Large intestine (tissue), 3 donors: ENCODE measurements around the gene SKP1. TPM values are rescaled to one million over a fixed set of nuclear protein-coding genes. Genes with fewer than 3 reads are reported as not detected.

Experiments used
- DNase-seq, 2 donors: peaks; one replicate each; pipeline versions ENCODE4 v3.0.0 to v3.0.0-alpha.2; 2013
- H3K27ac ChIP-seq: one replicate; pipeline ENCODE4 v1.5.1; 2013; ENCODE audit warnings: low read length
- H3K27me3 ChIP-seq: 2 replicates; pipeline ENCODE4 v1.6.1; 2013; ENCODE audit warnings: low read length; ENCODE audit not compliant: control insufficient read depth, insufficient read depth
- H3K36me3 ChIP-seq: 2 replicates; pipeline ENCODE4 v1.6.1; 2013; ENCODE audit warnings: low read length; ENCODE audit not compliant: control insufficient read depth, insufficient read depth
- H3K4me1 ChIP-seq: one replicate; pipeline ENCODE4 v1.6.1; 2013; ENCODE audit warnings: low read length; ENCODE audit not compliant: control insufficient read depth, insufficient read depth
- H3K4me3 ChIP-seq: one replicate; pipeline ENCODE4 v1.5.1; 2013; ENCODE audit warnings: low read length
- H3K9me3 ChIP-seq: one replicate; pipeline ENCODE4 v1.6.1; 2013; ENCODE audit warnings: mild to moderate bottlenecking, low read depth, low read length, moderate library complexity; ENCODE audit not compliant: control insufficient read depth
- WGBS: methylation state at CpG from one replicate; pipeline ENCODE4 v1.1.5; 2013; ENCODE audit warnings: low lambda C conversion rate; ENCODE audit not compliant: insufficient coverage; 5-methylcytosine and 5-hydroxymethylcytosine counted together
- polyA plus RNA-seq: library from polyadenylated mRNA; unstranded; fragments of 120-200 nt; gene quantifications from one replicate; pipeline ENCODE4 v1.2.1, GENCODE V29; 2013

SKP1 gene
- polyA plus RNA-seq, 1 donor = 490 TPM

DNA sequence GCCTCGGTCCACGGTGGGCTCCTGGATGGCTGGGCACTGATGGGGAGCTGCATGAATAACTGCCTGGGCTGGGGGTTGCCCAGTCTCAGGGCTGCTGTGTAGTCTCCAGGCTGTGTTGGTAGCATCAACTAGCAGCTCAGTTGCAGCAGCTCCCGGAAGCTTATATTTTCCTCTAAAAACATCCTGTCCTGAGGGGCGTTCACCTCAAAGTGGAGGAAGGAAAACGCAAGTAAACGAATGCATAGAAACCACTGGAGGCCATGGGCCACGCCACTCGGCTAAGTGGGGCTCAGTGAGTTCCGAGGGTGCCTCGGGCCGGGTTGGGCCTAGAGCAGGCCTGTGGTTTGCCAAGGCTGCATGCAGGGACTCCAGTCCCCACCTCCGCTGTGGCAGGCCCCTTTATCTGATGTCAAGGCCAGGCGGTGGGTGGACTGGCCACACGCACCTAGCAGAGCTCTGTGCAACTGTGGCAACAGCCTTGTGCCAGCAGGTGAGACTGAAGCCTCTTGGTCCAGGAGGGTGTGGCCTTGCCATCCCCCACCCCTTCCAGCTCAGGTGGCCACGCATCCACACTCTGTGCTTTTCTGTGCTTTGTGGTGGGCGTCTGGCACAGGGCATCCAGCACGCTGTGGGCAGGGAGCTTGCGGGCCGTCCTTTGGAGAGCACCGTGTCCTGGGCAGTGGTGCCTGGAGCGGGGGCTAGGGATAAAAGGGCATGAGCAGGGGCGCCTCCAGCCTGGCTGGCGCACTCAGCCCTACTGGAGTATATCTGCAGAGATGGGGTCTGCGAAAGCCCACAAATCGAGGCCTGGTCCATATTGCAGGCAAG, 47.1 kb downstream of the SKP1 start:
- H3K36me3 ChIP-seq = peaks cover 40% of the 10 kb centered on the region
- DNase-seq = no peak
- no peaks in the 10 kb centered on the region for H3K9me3 ChIP-seq
- WGBS = no CpG with 5 or more reads among the region's 25 CpGs
- H3K27ac ChIP-seq = no peak overlapping the region
- H3K4me1 ChIP-seq = no peaks in the 10 kb centered on the region
- H3K27me3 ChIP-seq = no peaks in the 10 kb centered on the region
- H3K4me3 ChIP-seq = no peak overlapping the region

DNA sequence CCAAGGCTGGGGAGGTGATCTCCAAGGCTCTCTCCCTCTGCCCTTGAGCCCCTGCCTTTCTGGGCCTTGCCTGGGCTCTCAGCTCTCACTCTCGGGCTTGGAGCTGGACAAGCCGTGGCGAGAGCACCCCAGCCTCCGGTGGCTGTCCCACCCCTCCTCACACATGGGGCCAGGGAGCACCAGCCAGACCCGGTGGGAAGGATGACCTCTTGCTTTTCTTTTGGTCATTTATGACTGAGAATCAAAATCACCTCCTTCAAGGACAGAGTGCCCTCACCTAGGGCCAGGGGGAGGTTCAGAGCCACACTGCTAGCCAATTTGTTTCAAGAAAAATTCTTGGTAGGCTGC, 48.1 kb downstream of the SKP1 start:
- Histone ChIP-seq H3K4me3 (no peak overlapping the region), H3K27ac (no peak overlapping the region), H3K36me3 (peaks cover 30% of the 10 kb centered on the region), H3K9me3 (no peaks in the 10 kb centered on the region), H3K4me1 (no peaks in the 10 kb centered on the region), H3K27me3 (no peaks in the 10 kb centered on the region)
- WGBS = no CpG with 5 or more reads among the region's 5 CpGs
- no peak for DNase-seq

DNA sequence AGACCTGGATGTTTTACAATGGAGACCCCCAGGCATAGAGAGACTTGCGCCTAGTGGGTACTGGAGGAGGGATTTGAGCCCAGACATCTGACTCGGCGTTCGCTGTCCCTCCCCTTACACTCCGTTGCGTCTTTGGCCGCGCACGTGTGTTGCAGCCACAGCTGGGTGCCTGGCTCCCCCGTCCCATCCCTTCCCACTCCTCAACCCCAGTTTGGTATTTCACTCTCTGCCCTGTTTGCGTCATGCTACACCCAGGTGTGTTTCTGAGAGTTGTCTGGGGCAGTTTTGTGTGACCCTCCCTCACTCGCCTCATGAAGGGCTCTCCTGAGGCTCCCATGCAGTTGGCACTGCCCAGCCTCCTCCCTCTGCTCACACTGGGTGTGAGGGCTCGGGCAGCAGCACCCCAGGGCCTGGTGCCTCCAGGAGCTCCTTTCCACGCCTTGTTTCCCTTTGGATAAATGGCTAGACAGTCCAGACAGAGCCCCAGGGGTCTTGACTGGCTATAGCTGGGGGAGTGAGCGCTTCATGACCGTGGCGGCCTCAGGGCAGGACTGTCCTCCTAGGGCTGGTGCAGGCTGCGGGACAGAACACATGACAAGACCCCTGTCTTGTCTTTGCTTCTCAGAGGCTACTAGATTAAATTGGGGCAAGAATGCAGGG, 48.6 kb downstream of the SKP1 start:
- no CpG with 5 or more reads among the region's 18 CpGs for WGBS
- DNase-seq = no peak
- no peaks in the 10 kb centered on the region for H3K27me3 ChIP-seq
- H3K9me3 ChIP-seq = no peaks in the 10 kb centered on the region
- no peaks in the 10 kb centered on the region for H3K4me1 ChIP-seq
- peaks cover 25% of the 10 kb centered on the region for H3K36me3 ChIP-seq
- no peak overlapping the region for H3K27ac ChIP-seq
- H3K4me3 ChIP-seq = no peak overlapping the region

DNA sequence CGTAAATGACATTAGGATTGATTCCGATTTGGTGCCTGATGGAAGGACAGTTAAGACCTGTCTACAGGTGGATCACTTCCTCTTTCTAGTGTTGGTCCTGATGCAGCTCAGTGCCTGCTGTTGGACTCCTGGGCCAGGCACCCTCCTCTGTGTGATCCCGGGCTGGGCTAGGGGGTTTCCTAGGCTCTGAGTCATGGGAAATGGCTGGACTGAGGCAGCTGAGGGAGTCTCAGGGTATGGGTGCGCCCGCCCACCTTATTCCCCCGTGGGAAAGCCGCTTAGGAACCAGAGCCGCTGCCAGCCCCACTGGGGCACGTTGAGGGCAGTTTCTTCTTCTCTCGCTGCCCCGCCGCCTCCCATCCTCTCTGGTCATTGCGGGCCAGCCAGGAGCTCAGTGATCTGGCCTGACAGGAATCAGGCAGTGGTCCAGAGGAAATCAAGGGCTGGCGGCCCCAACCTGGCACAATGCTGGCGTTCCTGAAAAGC, 49.3 kb downstream of the SKP1 start:
- no peaks in the 10 kb centered on the region for H3K27me3 ChIP-seq
- no peak overlapping the region for H3K27ac ChIP-seq
- no CpG with 5 or more reads among the region's 15 CpGs for WGBS
- no peak for DNase-seq
- H3K4me3 ChIP-seq = no peak overlapping the region
- H3K4me1 ChIP-seq = no peaks in the 10 kb centered on the region
- H3K36me3 ChIP-seq = peaks cover 21% of the 10 kb centered on the region
- no peaks in the 10 kb centered on the region for H3K9me3 ChIP-seq

DNA sequence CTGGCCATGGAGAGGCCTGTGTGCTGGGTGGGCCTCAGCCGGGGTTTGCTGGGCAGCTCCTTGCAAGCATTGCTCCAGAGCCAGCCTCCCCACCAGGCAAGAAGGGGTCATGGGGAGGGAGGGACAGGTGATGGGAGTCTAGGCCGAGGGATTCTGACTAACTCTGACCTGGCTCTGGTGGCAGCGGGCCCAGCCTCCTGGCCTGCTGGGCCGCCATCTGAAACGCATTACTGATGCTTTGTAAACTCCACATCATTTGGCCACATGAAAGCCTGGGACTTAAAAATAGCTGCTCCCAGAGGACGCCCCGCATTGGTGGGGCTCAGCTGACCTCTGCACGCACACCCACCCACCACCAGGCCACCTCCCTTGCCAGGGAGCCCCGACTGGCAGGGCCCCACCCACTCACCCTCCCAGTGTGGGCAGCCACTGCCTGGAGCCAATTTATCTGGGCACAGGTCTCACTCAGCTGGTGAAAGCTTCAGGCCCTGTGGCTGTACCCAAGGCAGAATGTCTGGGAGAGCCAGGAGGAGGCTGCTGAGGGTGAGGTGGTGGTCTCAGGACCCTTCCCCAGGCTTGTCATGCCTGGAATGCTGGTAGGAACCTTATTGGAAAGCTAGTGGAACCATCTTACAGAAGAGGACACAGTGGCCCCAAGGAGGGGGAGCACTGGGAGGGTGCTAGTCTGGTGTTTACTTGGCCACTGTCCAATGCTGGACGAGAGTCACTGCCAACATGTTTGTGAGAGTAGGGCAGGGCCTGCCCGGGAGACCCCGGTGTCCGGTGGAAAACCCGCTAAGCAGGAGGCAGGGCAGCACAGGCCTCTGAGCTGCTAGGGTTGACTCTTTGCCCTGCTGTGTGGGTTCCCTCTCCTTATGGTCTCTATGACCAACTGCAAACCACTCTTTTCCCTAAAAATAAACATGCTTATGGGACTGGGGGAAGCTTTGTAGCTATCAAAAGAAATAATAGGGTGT, 51.4 kb downstream of the SKP1 start:
- H3K9me3 ChIP-seq = no peaks in the 10 kb centered on the region
- no peak overlapping the region for H3K4me3 ChIP-seq
- H3K4me1 ChIP-seq = no peaks in the 10 kb centered on the region
- DNase-seq = no peak
- no CpG with 5 or more reads among the region's 14 CpGs for WGBS
- no peaks in the 10 kb centered on the region for H3K27me3 ChIP-seq
- peaks cover 16% of the 10 kb centered on the region for H3K36me3 ChIP-seq
- no peak overlapping the region for H3K27ac ChIP-seq

DNA sequence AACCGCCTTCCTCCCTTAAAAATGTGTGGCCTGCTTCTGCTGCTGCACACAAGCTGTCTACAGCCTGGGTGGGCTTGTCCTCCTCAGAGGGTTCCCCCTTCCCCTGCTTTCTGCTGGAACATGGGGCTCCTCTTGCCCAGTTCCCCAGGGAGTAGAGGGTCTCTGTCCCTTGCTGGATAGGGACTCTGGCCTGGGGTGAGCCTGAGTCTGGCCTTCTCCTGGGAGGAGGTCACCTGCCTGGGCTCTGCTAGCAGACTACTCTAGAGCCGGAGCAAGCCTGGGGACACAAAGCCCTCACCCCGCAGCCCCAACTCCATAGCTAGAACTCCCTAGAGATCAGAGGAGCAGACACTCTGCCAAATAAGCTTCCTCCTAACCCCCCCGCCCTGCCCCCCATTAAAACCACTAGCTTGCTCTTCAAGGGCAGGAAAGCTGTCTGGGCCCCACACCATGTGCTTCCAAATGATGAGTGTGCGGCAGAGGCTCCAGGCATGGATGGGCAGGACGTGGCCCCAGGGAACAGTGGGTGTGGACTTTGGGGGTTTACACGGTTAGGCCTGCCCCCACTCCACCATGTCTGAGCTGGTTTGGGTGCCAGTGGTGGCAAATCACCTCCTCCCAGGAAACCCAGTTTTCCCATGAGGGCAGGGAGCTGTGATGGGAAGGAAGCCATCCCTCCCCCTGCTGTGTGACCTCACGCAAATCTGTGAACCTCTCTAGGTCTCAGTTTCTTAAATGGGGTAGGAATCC, 52.3 kb downstream of the SKP1 start:
- WGBS = no CpG with 5 or more reads among the region's 8 CpGs
- no peaks in the 10 kb centered on the region for H3K27me3 ChIP-seq
- H3K9me3 ChIP-seq = no peaks in the 10 kb centered on the region
- no peak for DNase-seq
- no peaks in the 10 kb centered on the region for H3K4me1 ChIP-seq
- peaks cover 11% of the 10 kb centered on the region for H3K36me3 ChIP-seq
- H3K27ac ChIP-seq = no peak overlapping the region
- H3K4me3 ChIP-seq = no peak overlapping the region

DNA sequence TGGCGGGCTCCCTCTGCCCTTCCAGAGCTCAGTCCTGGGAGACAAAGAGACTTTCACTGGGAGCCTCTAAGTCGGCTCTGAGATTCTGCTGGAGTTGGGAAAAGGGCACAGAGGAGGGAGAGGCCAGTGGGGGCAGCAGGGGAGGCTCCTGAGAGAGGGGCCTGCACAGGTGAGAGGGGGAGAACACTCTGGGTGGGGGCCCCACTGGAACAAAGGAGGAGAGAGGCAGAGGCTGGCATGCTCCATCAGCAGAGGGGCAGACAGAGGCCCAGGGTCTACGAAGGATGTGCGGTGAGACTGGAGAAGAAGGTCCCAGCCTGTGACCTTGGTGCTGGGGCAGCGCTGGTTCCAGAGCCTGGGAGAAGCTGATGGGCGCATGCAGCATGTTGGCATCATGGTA, 53.4 kb downstream of the SKP1 start:
- no CpG with 5 or more reads among the region's 6 CpGs for WGBS
- H3K27ac ChIP-seq = no peak overlapping the region
- H3K9me3 ChIP-seq = no peaks in the 10 kb centered on the region
- no peak for DNase-seq
- H3K4me3 ChIP-seq = no peak overlapping the region
- H3K27me3 ChIP-seq = no peaks in the 10 kb centered on the region
- H3K36me3 ChIP-seq = peaks cover 4% of the 10 kb centered on the region
- no peaks in the 10 kb centered on the region for H3K4me1 ChIP-seq

DNA sequence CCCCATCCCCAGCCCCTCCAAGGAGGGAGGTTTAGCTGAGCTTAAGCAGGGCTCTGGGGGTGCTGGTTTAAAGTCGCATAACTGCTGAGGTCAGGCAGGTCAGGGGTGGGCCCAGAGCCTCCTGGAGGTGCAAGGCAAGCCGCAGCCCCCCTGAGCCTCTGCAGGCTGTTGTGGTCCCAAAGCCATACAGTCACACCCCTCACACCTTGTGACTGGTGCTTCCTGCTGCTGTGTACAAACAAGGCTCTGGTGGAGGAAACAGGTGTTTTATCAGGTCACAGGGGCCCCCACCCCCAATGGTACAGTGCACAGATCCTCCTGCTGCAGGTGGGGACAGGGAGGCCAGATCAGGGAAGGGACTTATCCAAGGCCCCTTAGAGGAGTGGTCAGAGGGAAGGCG, 54.2 kb downstream of the SKP1 start:
- no peaks in the 10 kb centered on the region for H3K27me3 ChIP-seq
- H3K4me3 ChIP-seq = no peak overlapping the region
- WGBS = no CpG with 5 or more reads among the region's 3 CpGs
- DNase-seq = no peak
- H3K36me3 ChIP-seq = peaks cover 4% of the 10 kb centered on the region
- no peak overlapping the region for H3K27ac ChIP-seq
- no peaks in the 10 kb centered on the region for H3K4me1 ChIP-seq
- H3K9me3 ChIP-seq = no peaks in the 10 kb centered on the region

DNA sequence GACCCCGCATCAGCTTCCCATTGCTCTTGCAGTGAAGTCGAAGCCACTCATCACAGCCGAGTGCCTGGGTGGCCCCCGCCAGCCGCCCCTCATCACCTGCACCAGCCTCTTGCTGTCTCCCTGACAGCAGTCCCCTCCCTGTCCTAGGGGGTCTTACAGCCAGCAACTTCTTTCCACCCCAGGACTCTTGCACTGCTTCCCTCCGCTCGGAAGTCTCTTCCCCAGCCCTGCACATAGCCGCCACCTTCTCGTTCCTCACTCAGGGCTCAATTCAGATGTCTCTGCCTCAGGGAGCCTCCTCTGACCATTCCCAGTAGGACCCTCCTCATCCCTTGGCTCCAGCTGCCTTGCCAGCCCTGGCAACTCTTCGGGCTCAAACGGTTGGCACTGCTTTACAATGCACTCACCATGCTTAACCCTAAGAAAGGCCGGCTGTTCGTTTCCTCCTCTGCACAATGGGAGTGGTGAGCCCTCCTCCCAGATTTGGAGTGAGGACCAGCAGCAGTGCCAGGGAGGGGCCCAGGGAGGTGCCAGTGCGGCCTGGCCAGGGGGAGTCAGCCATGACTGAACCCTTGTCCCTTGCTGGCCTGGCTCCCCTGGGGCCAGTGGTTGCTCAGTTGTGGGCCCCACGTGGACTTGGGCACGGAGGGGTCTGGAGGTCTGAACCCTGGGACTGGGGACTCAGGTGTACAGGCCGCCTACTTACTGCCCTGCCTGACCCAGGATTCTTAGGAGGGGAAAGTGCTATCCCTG, 56.2 kb downstream of the SKP1 start:
- Histone ChIP-seq H3K4me1 (no peaks in the 10 kb centered on the region), H3K27me3 (peaks cover 2% of the 10 kb centered on the region), H3K9me3 (no peaks in the 10 kb centered on the region), H3K4me3 (no peak overlapping the region), H3K27ac (no peak overlapping the region), H3K36me3 (peaks cover 3% of the 10 kb centered on the region)
- WGBS = no CpG with 5 or more reads among the region's 17 CpGs
- DNase-seq = no peak
